IMR-90 (cell line): ENCODE measurements around the gene WDFY2. TPM values are rescaled to one million over a fixed set of nuclear protein-coding genes. Genes with fewer than 3 reads are reported as not detected.

Experiments
- ATAC-seq: fragments of 200-7000 bp; cut with Tn5 transposase; 2 replicates; pipeline ENCODE4 v1.9.1; 2020; ENCODE audit warnings: low read depth, mild to moderate bottlenecking, moderate library complexity
- BruUV-seq: library from RNA; stranded (reverse); fragments of 400-500 nt; replicated peaks from 2 replicates; lab custom pipeline; 2021; lab: Mats Ljungman, UMichigan
- CTCF ChIA-PET: fragments of 300-600 bp; formaldehyde crosslinking; extraction: SDS; loops from one replicate; lab custom pipeline; 2021; ENCODE audit warnings: antibody characterized with exemption; lab: Yijun Ruan, JAX
- POLR2A ChIA-PET: fragments of 300-600 bp; sonication (Branson Sonifier 250); formaldehyde crosslinking; loops from one replicate; lab custom pipeline; 2022; ENCODE audit warnings: antibody characterized with exemption; ENCODE audit not compliant: unreplicated experiment; lab: Charles Lee
- DNase-seq: peaks from one replicate; pipeline ENCODE4 v3.0.0; 2013
- H2AFZ ChIP-seq: replicated peaks from 2 replicates; pipeline ENCODE3; 2013; ENCODE audit warnings: low read length, mild to moderate bottlenecking; ENCODE audit not compliant: poor library complexity
- H2AK5ac ChIP-seq: 2 replicates; pipeline ENCODE4 v1.6.1; 2013; ENCODE audit warnings: low read depth, low read length, inconsistent platforms
- H2AK9ac ChIP-seq: replicated peaks from 2 replicates; pipeline ENCODE3; 2013; ENCODE audit warnings: mild to moderate bottlenecking, low read depth, low read length, moderate library complexity; ENCODE audit not compliant: poor library complexity
- H2BK120ac ChIP-seq: 2 replicates; pipeline ENCODE4 v1.6.1; 2013; ENCODE audit warnings: low read depth, low read length, inconsistent platforms
- H2BK15ac ChIP-seq: 3 replicates; pipeline ENCODE4 v1.6.1; 2013; ENCODE audit warnings: low read depth, low read length, inconsistent platforms
- H2BK20ac ChIP-seq: 2 replicates; pipeline ENCODE4 v1.6.1; 2013; ENCODE audit warnings: low read depth, mild to moderate bottlenecking, inconsistent platforms, low read length, moderate library complexity
- H2BK5ac ChIP-seq: 2 replicates; pipeline ENCODE4 v1.6.1; 2013; ENCODE audit warnings: mild to moderate bottlenecking, low read depth, low read length, inconsistent platforms; ENCODE audit not compliant: poor library complexity, severe bottlenecking
- H3K14ac ChIP-seq: replicated peaks from 2 replicates; pipeline ENCODE4 v1.6.1; 2013; ENCODE audit warnings: low read depth, low read length, inconsistent platforms
- H3K18ac ChIP-seq: 2 replicates; pipeline ENCODE4 v1.6.1; 2013; ENCODE audit warnings: low read depth, low read length, control low read depth
- H3K23ac ChIP-seq: 2 replicates; pipeline ENCODE4 v1.6.1; 2013; ENCODE audit warnings: low read depth, low read length, inconsistent platforms
- H3K27ac ChIP-seq: 2 replicates; pipeline ENCODE4 v1.5.1; 2013; ENCODE audit warnings: mild to moderate bottlenecking, control low read depth, low read length; ENCODE audit not compliant: insufficient read depth
- H3K27me3 ChIP-seq: 2 replicates; pipeline ENCODE4 v1.6.1; 2013; ENCODE audit warnings: low read length; ENCODE audit not compliant: control insufficient read depth, insufficient read depth
- H3K36me3 ChIP-seq: 2 replicates; pipeline ENCODE4 v1.6.1; 2013; ENCODE audit warnings: low read length, mixed read lengths; ENCODE audit not compliant: control insufficient read depth, insufficient read depth
- H3K4ac ChIP-seq: 2 replicates; pipeline ENCODE4 v1.6.1; 2013; ENCODE audit warnings: low read depth, low read length, inconsistent platforms
- H3K4me1 ChIP-seq: 2 replicates; pipeline ENCODE4 v1.6.1; 2013; ENCODE audit warnings: low read length, mixed read lengths; ENCODE audit not compliant: control insufficient read depth, insufficient read depth
- H3K4me2 ChIP-seq: 2 replicates; pipeline ENCODE4 v1.6.1; 2013; ENCODE audit warnings: low read depth, mild to moderate bottlenecking, control low read depth, low read length, moderate library complexity
- H3K4me3 ChIP-seq: 2 replicates; pipeline ENCODE4 v1.5.1; 2013; ENCODE audit warnings: low read depth, mild to moderate bottlenecking, control low read depth, low read length, moderate library complexity; ENCODE audit not compliant: insufficient read depth
- H3K56ac ChIP-seq: 2 replicates; pipeline ENCODE4 v1.6.1; 2013; ENCODE audit warnings: low read length, inconsistent platforms; ENCODE audit not compliant: insufficient read depth; ENCODE audit errors: extremely low read depth
- H3K79me1 ChIP-seq, 2 experiments: 2 replicates each; pipeline ENCODE4 v1.6.1; 2013; ENCODE audit warnings: low read length in 2 of 2, inconsistent platforms in 1 of 2, low read depth in 1 of 2
- H3K9ac ChIP-seq: 2 replicates; pipeline ENCODE4 v1.6.1; 2013; ENCODE audit warnings: low read depth, low read length, control low read depth
- H3K9me1 ChIP-seq: 2 replicates; pipeline ENCODE4 v1.6.1; 2013; ENCODE audit warnings: low read length, inconsistent platforms; ENCODE audit not compliant: insufficient read depth
- H3K9me3 ChIP-seq: 2 replicates; pipeline ENCODE4 v1.6.1; 2013; ENCODE audit warnings: low read length; ENCODE audit not compliant: control insufficient read depth, insufficient read depth
- H4K20me1 ChIP-seq: 2 replicates; pipeline ENCODE4 v1.6.1; 2013; ENCODE audit warnings: low read length, inconsistent platforms; ENCODE audit not compliant: insufficient read depth
- H4K5ac ChIP-seq: 2 replicates; pipeline ENCODE4 v1.6.1; 2013; ENCODE audit warnings: mild to moderate bottlenecking, low read depth, low read length, control low read depth
- H4K8ac ChIP-seq, 2 experiments: 2 replicates each; pipeline ENCODE4 v1.6.1; 2013; ENCODE audit warnings: low read depth in 2 of 2, low read length in 2 of 2, control low read depth in 1 of 2, inconsistent platforms in 1 of 2
- H4K91ac ChIP-seq: 2 replicates; pipeline ENCODE4 v1.6.1; 2013; ENCODE audit warnings: low read depth, low read length, inconsistent platforms; ENCODE audit not compliant: insufficient read depth
- CHD1 ChIP-seq: IDR thresholded peaks from 2 replicates; pipeline ENCODE4 v1.6.1; 2012; ENCODE audit warnings: low read depth, low read length, improper control_type of control experiment
- CTCF ChIP-seq: conservative IDR thresholded peaks from 2 replicates; pipeline ENCODE4 v1.5.1; 2012; ENCODE audit warnings: mild to moderate bottlenecking, low read depth, low read length, improper control_type of control experiment
- ELK1 ChIP-seq: fragments of 150-350 bp; IDR thresholded peaks from 2 replicates; pipeline ENCODE4 v1.6.1; 2016; ENCODE audit warnings: low read depth, mild to moderate bottlenecking, low read length, moderate library complexity, borderline replicate concordance
- MXI1 ChIP-seq: IDR thresholded peaks from 2 replicates; pipeline ENCODE4 v1.6.1; 2012; ENCODE audit warnings: low read depth, mild to moderate bottlenecking, low read length, moderate library complexity, borderline replicate concordance
- NFE2L2 ChIP-seq: fragments of 150-350 bp; IDR thresholded peaks from 2 replicates; pipeline ENCODE4 v1.6.1; 2016; ENCODE audit warnings: low read depth, mild to moderate bottlenecking, low read length
- RAD21 ChIP-seq: IDR thresholded peaks from 2 replicates; pipeline ENCODE4 v1.6.1; 2012; ENCODE audit warnings: low read length, improper control_type of control experiment
- RFX5 ChIP-seq: IDR thresholded peaks from 2 replicates; pipeline ENCODE4 v1.8.0; 2012; ENCODE audit warnings: low read depth, mild to moderate bottlenecking, low read length, moderate library complexity
- WGBS, 2 experiments: methylation state at CpG; one replicate each; pipeline versions ENCODE4 v1.1.5 to v1.1.7; 2013; ENCODE audit warnings: missing lambda C conversion rate in 2 of 2; ENCODE audit not compliant: insufficient read length in 1 of 2; ENCODE audit errors: extremely low coverage in 2 of 2; 5-methylcytosine and 5-hydroxymethylcytosine counted together
- dilution Hi-C: fragments of 300-500 bp; cut with HindIII; formaldehyde crosslinking; loops from one replicate; pipeline ENCODE4 v1.14.3; 2018; ENCODE audit warnings: low sequenced_read_pairs; ENCODE audit not compliant: unreplicated experiment
- in situ Hi-C: fragments of 300-500 bp; cut with MboI; formaldehyde crosslinking; loops from 3 replicates; pipeline ENCODE4 v1.14.3; 2019; ENCODE audit warnings: low sequenced_read_pairs, inconsistent platforms, mixed read lengths
- intact Hi-C: fragments of 100-400 bp; cut with micrococcal nuclease; formaldehyde crosslinking; loops from 2 replicates; pipeline ENCODE4 v1.10.0; 2022
- polyA plus RNA-seq, 3 experiments: library from polyadenylated mRNA; depleted of rRNA; stranded (reverse); fragments of >200 nt; gene quantifications; 2 replicates each; pipeline ENCODE4 v1.2.3, GENCODE V29; 2012; ENCODE audit warnings: low replicate concordance in 1 of 3
- total RNA-seq: library from RNA; depleted of rRNA; stranded (reverse); fragments of >200 nt; gene quantifications from 2 replicates; pipeline ENCODE4 v1.2.3, GENCODE V29; 2012

Gene WDFY2
- total and polyA plus RNA-seq, 2 of the 4 experiments (the other 2 are of a cell fraction), result 4.3 to 5.4 TPM

GRCh38 chr13:51760592-51760991 is 176.3 kb downstream of the WDFY2 start:
- TF ChIP-seq NFE2L2 (no peak), RFX5 (no peak), RAD21 (no peak), MXI1 (no peak), CTCF (no peak), CHD1 (no peak), ELK1 (no peak)
- Histone ChIP-seq H4K5ac (no peak overlapping the region), H4K20me1 (peaks cover 18% of the 10 kb centered on the region), H3K36me3 (peaks cover 16% of the 10 kb centered on the region), H2BK20ac (no peak overlapping the region), H3K56ac (no peak overlapping the region), H3K27me3 (no peaks in the 10 kb centered on the region), H2AK5ac (no peak overlapping the region; the same call in 1 of the 2 replicates), H4K8ac (no peak overlapping the region), H3K18ac (no peak overlapping the region), H3K79me1 (peaks cover 8 to 24% of the 10 kb centered on the region in 2 experiments; a peak in 3 of 4 replicates), H3K9me3 (no peaks in the 10 kb centered on the region), H2BK120ac (no peak overlapping the region), H3K23ac (no peak overlapping the region), H3K9me1 (peaks cover 21% of the 10 kb centered on the region), H3K4me2 (no peak overlapping the region), H3K4ac (no peak overlapping the region), H2AFZ (no peak overlapping the region), H2BK15ac (no peak overlapping the region), H3K14ac (no peak overlapping the region), H2BK5ac (no peak overlapping the region), H4K91ac (no peak overlapping the region), H3K9ac (no peak overlapping the region), H3K4me1 (peaks cover 23% of the 10 kb centered on the region), H3K27ac (no peak overlapping the region), H3K4me3 (no peak overlapping the region), H2AK9ac (no peak overlapping the region)
- in situ Hi-C loops, result no loop called here
- CTCF ChIA-PET, result interaction anchor here (0.6 to 0.7 kb wide), 2 partner anchors 40 to 70 kb away, joined by 3 to 5 read pairs; no protein-coding TSS in a partner anchor
- dilution Hi-C loops, result no loop called here
- intact Hi-C loops, result loop anchor here (10.0 kb wide), 1 partner anchor 306 kb away; the partner anchor contains the start of gene INTS6
- 83% methylated on average over 10 of the region's 12 CpGs; no CpG with 5 or more reads in 1 of the 2 experiments for WGBS, 2 experiments
- POLR2A ChIA-PET, result no interaction called here
- ATAC-seq (no peak), DNase-seq (no peak)
- BruUV-seq, result no TSS peak
